HCEC 1CT (cell line): Measurements from ENCODE around the gene FRZB.

ENCODE experiments used
- DNase-seq: peaks from one replicate; pipeline ENCODE4 v3.0.0-alpha.2; 2017

The FRZB gene

GRCh38 chr2:182833084-182833854, 33.2 kb downstream of the FRZB start:
- DNase-seq = no peak

GRCh38 chr2:182831921-182832320, 34.5 kb downstream of the FRZB start:
- no peak for DNase-seq

- no peak for DNase-seq
Observed at GRCh38 chr2:182831101-182831500, 35.3 kb downstream of the FRZB start.

GRCh38 chr2:182827182-182827879, 39.1 kb downstream of the FRZB start:
- no peak for DNase-seq

GRCh38 chr2:182826496-182826895, 39.9 kb downstream of the FRZB start:
- DNase-seq = no peak

- DNase-seq = no peak
Observed at GRCh38 chr2:182826064-182826463, 40.4 kb downstream of the FRZB start.

- no peak for DNase-seq
Observed at GRCh38 chr2:182824767-182825158, 41.7 kb downstream of the FRZB start.

GRCh38 chr2:182824056-182824766, 42.2 kb downstream of the FRZB start:
- DNase-seq = no peak

GRCh38 chr2:182822733-182823132, 43.7 kb downstream of the FRZB start:
- no peak for DNase-seq

GRCh38 chr2:182821182-182821581, 45.3 kb downstream of the FRZB start:
- DNase-seq = peak; percentile 9

GRCh38 chr2:182819412-182819811, 47.0 kb downstream of the FRZB start:
- no peak for DNase-seq

- DNase-seq = no peak
Observed at GRCh38 chr2:182818925-182819324, 47.5 kb downstream of the FRZB start.

GRCh38 chr2:182818501-182818900, 47.9 kb downstream of the FRZB start:
- DNase-seq = no peak

GRCh38 chr2:182817558-182817957, 48.9 kb downstream of the FRZB start:
- no peak for DNase-seq

GRCh38 chr2:182816866-182817265, 49.6 kb downstream of the FRZB start:
- DNase-seq = no peak

- DNase-seq = no peak
Observed at GRCh38 chr2:182814804-182815203, 51.6 kb downstream of the FRZB start.

- no peak for DNase-seq
Observed at GRCh38 chr2:182814380-182814779, 52.1 kb downstream of the FRZB start.

- DNase-seq = no peak
Observed at GRCh38 chr2:182810087-182810486, 56.4 kb downstream of the FRZB start.

- no peak for DNase-seq
Observed at GRCh38 chr2:182807319-182807718, 59.1 kb downstream of the FRZB start.

GRCh38 chr2:182804128-182804527, 62.3 kb downstream of the FRZB start:
- DNase-seq = no peak

- no peak for DNase-seq
Observed at GRCh38 chr2:182798736-182799135, 67.7 kb downstream of the FRZB start.

GRCh38 chr2:182792441-182792840, 74.0 kb downstream of the FRZB start:
- no peak for DNase-seq

GRCh38 chr2:182784777-182785176, 81.7 kb downstream of the FRZB start:
- DNase-seq = peak; percentile 54
